HepG2 (cell line): ENCODE results near the gene ST3GAL4. TPM values are rescaled to one million over a fixed set of nuclear protein-coding genes. Genes with fewer than 3 reads are reported as not detected.

Experiments
- ATAC-seq: fragments of 200-7000 bp; cut with Tn5 transposase; 3 replicates; pipeline ENCODE4 v1.9.1; 2020; ENCODE audit warnings: mild to moderate bottlenecking, moderate library complexity
- BruUV-seq: library from RNA; stranded (reverse); fragments of 400-500 nt; replicated peaks from 2 replicates; lab custom pipeline; 2021; lab: Mats Ljungman, UMichigan
- CTCF ChIA-PET: fragments of 300-600 bp; formaldehyde crosslinking; extraction: SDS; loops from one replicate; lab custom pipeline; 2021; ENCODE audit warnings: low total read pairs, inconsistent platforms, low intra/inter-chr PET ratio; lab: Yijun Ruan, JAX
- POLR2A ChIA-PET: fragments of 350-600 bp; sonication (Branson Sonifier 250); formaldehyde crosslinking; loops from one replicate; lab custom pipeline; 2020; ENCODE audit warnings: antibody characterized with exemption, inconsistent platforms; lab: Yijun Ruan, JAX
- DNase-seq: peaks from one replicate; pipeline ENCODE4 v3.0.0-alpha.2; 2015; ENCODE audit warnings: low spot score
- FAIRE-seq: peaks from 3 replicates; lab custom pipeline; 2011; peaks lifted over from hg19 to GRCh38; lab: Jason Lieb, UNC
- H2AFZ ChIP-seq: one replicate; pipeline ENCODE4 v1.6.1; 2011; ENCODE audit warnings: low read length, inconsistent platforms
- H3K27ac ChIP-seq: fragments of 300-600 bp; 3 replicates; pipeline ENCODE4 v1.8.0; 2011; ENCODE audit warnings: mixed run types, mild to moderate bottlenecking, mixed read lengths, low read length, inconsistent platforms; ENCODE audit not compliant: insufficient read depth; ENCODE audit errors: extremely low read length
- H3K27me3 ChIP-seq, 2 experiments: fragments of 200-600 bp in 1 of 2; 2 replicates in 1 of 2; 3 replicates in 1 of 2; pipeline versions ENCODE4 v1.6.0 to v1.8.0; 2011; ENCODE audit warnings: low read length in 2 of 2, mild to moderate bottlenecking in 2 of 2, moderate library complexity in 2 of 2, inconsistent platforms in 1 of 2; ENCODE audit not compliant: insufficient read depth in 2 of 2, control insufficient read depth in 1 of 2
- H3K36me3 ChIP-seq, 2 experiments: fragments of 200-600 bp in 1 of 2; replicated peaks in 1 of 2; 2 replicates in 1 of 2; 3 replicates in 1 of 2; pipeline versions ENCODE4 v1.5.1 to v1.8.0; 2011; ENCODE audit warnings: low read length in 2 of 2, inconsistent platforms in 1 of 2; ENCODE audit not compliant: insufficient read depth in 2 of 2, control insufficient read depth in 1 of 2
- H3K4me1 ChIP-seq: 2 replicates; pipeline ENCODE4 v1.5.1; 2012; ENCODE audit warnings: low read length, inconsistent platforms; ENCODE audit not compliant: insufficient read depth
- H3K4me2 ChIP-seq: 2 replicates; pipeline ENCODE4 v1.6.0; 2011; ENCODE audit warnings: low read depth, low read length, inconsistent platforms
- H3K4me3 ChIP-seq, 3 experiments: fragments of 200-600 bp in 1 of 3; sonication (generic), shearing (Covaris generic) in 1 of 3; replicated peaks in 1 of 3; 2 replicates each; pipeline ENCODE4 v1.5.1; 2011 to 2016; ENCODE audit warnings: low read length in 3 of 3, inconsistent platforms in 2 of 3, low read depth in 2 of 3, mild to moderate bottlenecking in 2 of 3, control low read depth in 1 of 3, mixed read lengths in 1 of 3; ENCODE audit not compliant: insufficient read depth in 1 of 3
- H3K79me2 ChIP-seq: one replicate; pipeline ENCODE4 v1.6.1; 2011; ENCODE audit warnings: low read length, inconsistent platforms; ENCODE audit not compliant: insufficient read depth
- H3K9ac ChIP-seq: 2 replicates; pipeline ENCODE4 v1.6.0; 2011; ENCODE audit warnings: mild to moderate bottlenecking, low read depth, low read length, inconsistent platforms; ENCODE audit not compliant: insufficient read depth
- H3K9me3 ChIP-seq: 2 replicates; pipeline ENCODE4 v1.5.1; 2012; ENCODE audit warnings: mild to moderate bottlenecking, low read length
- H4K20me1 ChIP-seq: 2 replicates; pipeline ENCODE4 v1.6.0; 2011; ENCODE audit warnings: inconsistent platforms, mild to moderate bottlenecking, low read length, moderate library complexity; ENCODE audit not compliant: insufficient read depth
- AGO2 ChIP-seq: fragments of 200-400 bp; formaldehyde crosslinking; optimal IDR thresholded peaks from 2 replicates; pipeline ENCODE3; 2017; ENCODE audit warnings: mild to moderate bottlenecking, low read depth, low read length, moderate library complexity
- KDM5A ChIP-seq: fragments of 200-600 bp; sonication (generic); IDR thresholded peaks from 2 replicates; pipeline ENCODE4 v1.7.0; 2018; ENCODE audit warnings: antibody characterized with exemption, mild to moderate bottlenecking, low read length, borderline replicate concordance
- KMT2A ChIP-seq: sonication (generic); formaldehyde crosslinking; IDR thresholded peaks from 2 replicates; pipeline ENCODE4 v1.4.0; 2020; ENCODE audit warnings: missing genetic modification reagents
- ZNF460 ChIP-seq: sonication (generic); formaldehyde crosslinking; IDR thresholded peaks from 2 replicates; pipeline ENCODE4 v1.5.1; 2020; ENCODE audit warnings: missing genetic modification reagents, mild to moderate bottlenecking, borderline replicate concordance
- ZNF562 ChIP-seq: sonication (generic); formaldehyde crosslinking; IDR thresholded peaks from 2 replicates; pipeline ENCODE4 v1.8.0; 2022; ENCODE audit warnings: missing genetic modification reagents, borderline replicate concordance
- WGBS: methylation state at CpG from one replicate; pipeline ENCODE4 v1.1.6; 2017; ENCODE audit warnings: low lambda C conversion rate; 5-methylcytosine and 5-hydroxymethylcytosine counted together
- in situ Hi-C: cut with HindIII; loops from 2 replicates; pipeline ENCODE4 v1.10.0; 2017; ENCODE audit warnings: low pct_unique_long_range_greater_than_20kb; ENCODE audit not compliant: extremely low pct_ligation_motif_present
- intact Hi-C: fragments of 100-400 bp; cut with micrococcal nuclease; formaldehyde crosslinking; loops from one replicate; pipeline ENCODE4 v1.10.0; 2022; ENCODE audit not compliant: unreplicated experiment
- polyA plus RNA-seq, 8 experiments: library from polyadenylated mRNA; depleted of rRNA in 3 of 8; stranded (reverse) in 7 of 8; unstranded in 1 of 8; fragments of >200 nt; fragmentation: Illumina TruSeq in 4 of 8; extraction: Trizol in 4 of 8; gene quantifications; 2 replicates each; pipeline versions ENCODE4 v1.2.1 to v1.2.3, GENCODE V29; 2011 to 2016; ENCODE audit warnings: low read depth in 4 of 8, missing spikeins in 1 of 8, mixed read lengths in 1 of 8; ENCODE audit not compliant: insufficient read depth in 1 of 8
- total RNA-seq, 5 experiments: library from RNA; depleted of rRNA; stranded (reverse); fragments of >200 nt; fragmentation: Illumina TruSeq; extraction: Trizol; gene quantifications; 2 replicates each; pipeline ENCODE4 v1.2.3, GENCODE V29; 2016; ENCODE audit warnings: low read depth in 1 of 5
- TF ChIP-seq, protein P1 (sequence below): sonication (generic); formaldehyde crosslinking; IDR thresholded peaks from 2 replicates; pipeline ENCODE4 v1.5.0; 2020; ENCODE audit warnings: missing genetic modification reagents

The ST3GAL4 gene
- total and polyA plus RNA-seq, 2 of the 13 experiments (the other 11 are each of a cell fraction or from before 2014, with no cell fraction given): 9.1 to 13.3 TPM

DNA sequence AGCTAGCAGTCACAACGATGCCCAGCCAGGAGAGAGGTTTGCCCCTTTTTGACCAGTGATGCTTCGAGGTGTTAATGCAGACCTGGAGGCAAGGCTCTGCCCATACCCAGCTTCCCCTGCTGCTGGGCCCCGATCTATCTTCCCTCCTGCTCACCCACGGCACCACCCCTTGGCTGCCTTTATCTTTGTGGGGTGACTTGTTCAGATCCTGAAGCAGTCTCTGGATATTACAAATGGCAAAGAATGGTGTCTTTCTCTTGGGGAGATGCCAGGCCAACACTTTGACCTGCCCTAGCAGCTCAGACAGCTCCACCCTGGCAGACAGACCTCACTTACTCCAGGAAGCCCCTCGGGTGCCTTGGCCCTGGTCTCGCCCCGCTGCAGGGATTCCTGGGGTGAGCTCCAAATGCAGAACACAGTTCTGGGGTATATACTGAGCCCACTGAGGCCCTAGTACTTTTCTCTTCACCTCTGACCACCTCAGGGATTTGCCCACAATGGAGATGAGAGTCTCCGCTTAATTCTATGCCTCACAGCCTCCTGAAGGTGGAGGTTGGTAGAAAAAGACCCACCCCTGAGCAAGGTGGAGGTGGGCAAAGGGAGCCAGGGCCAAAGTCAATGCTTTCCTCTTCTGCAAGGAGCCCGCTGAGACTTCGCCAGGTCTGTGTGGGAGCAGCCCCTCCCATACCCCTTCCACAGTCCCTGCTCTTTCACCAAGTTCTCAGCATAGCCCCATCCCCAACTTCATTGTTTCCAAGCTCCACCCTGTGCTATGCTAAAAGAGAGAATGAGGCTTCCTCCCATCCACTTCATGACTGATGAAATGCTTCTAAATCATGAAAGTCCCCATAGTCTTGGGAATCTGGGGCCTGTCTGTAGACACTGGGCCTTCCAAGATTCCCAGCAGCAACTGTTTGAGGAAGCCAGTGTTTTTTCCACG is 11.1 kb upstream of the ST3GAL4 start (continued):
- TF ChIP-seq, protein P1, sequence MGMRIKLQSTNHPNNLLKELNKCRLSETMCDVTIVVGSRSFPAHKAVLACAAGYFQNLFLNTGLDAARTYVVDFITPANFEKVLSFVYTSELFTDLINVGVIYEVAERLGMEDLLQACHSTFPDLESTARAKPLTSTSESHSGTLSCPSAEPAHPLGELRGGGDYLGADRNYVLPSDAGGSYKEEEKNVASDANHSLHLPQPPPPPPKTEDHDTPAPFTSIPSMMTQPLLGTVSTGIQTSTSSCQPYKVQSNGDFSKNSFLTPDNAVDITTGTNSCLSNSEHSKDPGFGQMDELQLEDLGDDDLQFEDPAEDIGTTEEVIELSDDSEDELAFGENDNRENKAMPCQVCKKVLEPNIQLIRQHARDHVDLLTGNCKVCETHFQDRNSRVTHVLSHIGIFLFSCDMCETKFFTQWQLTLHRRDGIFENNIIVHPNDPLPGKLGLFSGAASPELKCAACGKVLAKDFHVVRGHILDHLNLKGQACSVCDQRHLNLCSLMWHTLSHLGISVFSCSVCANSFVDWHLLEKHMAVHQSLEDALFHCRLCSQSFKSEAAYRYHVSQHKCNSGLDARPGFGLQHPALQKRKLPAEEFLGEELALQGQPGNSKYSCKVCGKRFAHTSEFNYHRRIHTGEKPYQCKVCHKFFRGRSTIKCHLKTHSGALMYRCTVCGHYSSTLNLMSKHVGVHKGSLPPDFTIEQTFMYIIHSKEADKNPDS (CRISPR knock-in tag): no peak
- TF ChIP-seq KMT2A (CRISPR knock-in tag): no peak

DNA sequence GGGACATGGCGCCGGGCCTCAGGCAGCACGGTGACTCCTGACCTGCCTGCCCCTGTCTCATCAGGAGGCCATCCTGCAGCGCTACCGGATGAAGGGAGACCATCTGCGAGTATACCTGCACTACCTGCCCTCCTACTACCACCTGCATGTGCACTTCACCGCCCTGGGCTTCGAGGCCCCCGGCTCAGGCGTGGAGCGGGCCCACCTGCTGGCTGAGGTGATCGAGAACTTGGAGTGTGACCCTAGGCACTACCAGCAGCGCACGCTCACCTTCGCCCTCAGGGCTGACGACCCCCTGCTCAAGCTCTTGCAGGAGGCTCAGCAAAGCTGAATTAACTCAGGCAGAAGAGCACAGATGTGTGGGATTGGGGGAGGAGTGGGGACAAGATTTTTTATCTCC is 10.2 kb upstream of the ST3GAL4 start:
- BruUV-seq: no TSS peak
- ATAC-seq (no peak), DNase-seq (no peak), FAIRE-seq (no peak)
- no peak overlapping the region for H3K27ac ChIP-seq
- H3K4me3 ChIP-seq: no peak overlapping the region
- intact Hi-C loops: no loop called here
- H3K9me3 ChIP-seq: no peaks in the 10 kb centered on the region
- CTCF ChIA-PET: no interaction called here
- TF ChIP-seq KDM5A (no peak), AGO2 (peak; percentile 56), ZNF562 (CRISPR knock-in tag) (no peak), ZNF460 (CRISPR knock-in tag) (no peak)
- H2AFZ ChIP-seq: no peak overlapping the region
- no peaks in the 10 kb centered on the region for H3K79me2 ChIP-seq
- in situ Hi-C loops: no loop called here
- POLR2A ChIA-PET: no interaction called here
- WGBS: 97% methylated on average over 16 of the region's 16 CpGs
- peaks cover 9 to 27% of the 10 kb centered on the region in 2 experiments; a peak in 4 of 5 replicates for H3K36me3 ChIP-seq
- no peaks in the 10 kb centered on the region for H3K27me3 ChIP-seq
- H3K9ac ChIP-seq: no peak overlapping the region
- H3K4me2 ChIP-seq: no peak overlapping the region
- H3K4me1 ChIP-seq: peaks cover 17% of the 10 kb centered on the region
- no peaks in the 10 kb centered on the region for H4K20me1 ChIP-seq
